ENCODE measurements around the gene MYO3B.

MYO3B gene

GRCh38 chr2:170517538-170517937 is 339.6 kb downstream of the MYO3B start:
- Histone ChIP-seq H3K36me3 (no peaks in the 10 kb centered on the region), H3K27me3 (ENCODE audit: insufficient read depth, low read depth, severe bottlenecking) (no peaks in the 10 kb centered on the region)

DNA sequence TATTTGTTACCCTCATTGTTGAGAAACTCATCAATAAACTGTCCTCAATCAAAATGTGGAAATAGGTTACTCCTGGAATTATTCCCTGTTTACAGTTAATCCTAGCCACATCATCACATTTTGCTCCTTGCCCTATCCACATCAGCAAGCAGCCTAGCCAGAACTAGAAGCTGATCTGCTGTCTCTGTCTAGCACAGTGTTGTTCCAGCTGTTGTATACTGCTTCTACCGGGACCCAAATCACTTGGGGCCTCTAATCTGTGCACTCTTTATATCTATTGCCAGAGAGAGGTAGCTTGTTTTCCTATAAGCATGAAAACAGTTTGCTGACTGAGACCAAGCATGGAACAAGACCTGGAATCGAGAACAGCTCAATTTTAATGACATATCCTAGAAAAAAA is 341.0 kb downstream of the MYO3B start:
- TF ChIP-seq CTCF (IDR thresholded peaks at IDR 0.05; ENCODE audit: low read depth, low read length) = no peak
- no peaks in the 10 kb centered on the region for H3K27me3 ChIP-seq (ENCODE audit: insufficient read depth, low read depth, severe bottlenecking)
- H3K9me3 ChIP-seq (ENCODE audit: severe bottlenecking) = no peaks in the 10 kb centered on the region
- H3K27ac ChIP-seq = no peak overlapping the region
- H3K36me3 ChIP-seq = no peaks in the 10 kb centered on the region
- no peak for DNase-seq
- no peak overlapping the region for H3K4me3 ChIP-seq (ENCODE audit: low read depth, low read length)

More at GRCh38 chr2:170517538-170517937, 339.6 kb downstream of the MYO3B start:
- Histone ChIP-seq H3K27ac (no peak overlapping the region), H3K4me3 (ENCODE audit: low read depth, low read length) (no peak overlapping the region), H3K9me3 (ENCODE audit: severe bottlenecking) (no peaks in the 10 kb centered on the region)
- TF ChIP-seq CTCF (IDR thresholded peaks at IDR 0.05; ENCODE audit: low read depth, low read length) = no peak
- DNase-seq = no peak

- DNase-seq = no peak
- H3K9me3 ChIP-seq (ENCODE audit: severe bottlenecking) = no peaks in the 10 kb centered on the region
- no peaks in the 10 kb centered on the region for H3K36me3 ChIP-seq
- TF ChIP-seq CTCF (IDR thresholded peaks at IDR 0.05; ENCODE audit: low read depth, low read length) = no peak
- no peaks in the 10 kb centered on the region for H3K27me3 ChIP-seq (ENCODE audit: insufficient read depth, low read depth, severe bottlenecking)
- H3K4me3 ChIP-seq (ENCODE audit: low read depth, low read length) = no peak overlapping the region
- H3K27ac ChIP-seq = no peak overlapping the region
Observed at GRCh38 chr2:170521299-170521698, 343.4 kb downstream of the MYO3B start.

DNA sequence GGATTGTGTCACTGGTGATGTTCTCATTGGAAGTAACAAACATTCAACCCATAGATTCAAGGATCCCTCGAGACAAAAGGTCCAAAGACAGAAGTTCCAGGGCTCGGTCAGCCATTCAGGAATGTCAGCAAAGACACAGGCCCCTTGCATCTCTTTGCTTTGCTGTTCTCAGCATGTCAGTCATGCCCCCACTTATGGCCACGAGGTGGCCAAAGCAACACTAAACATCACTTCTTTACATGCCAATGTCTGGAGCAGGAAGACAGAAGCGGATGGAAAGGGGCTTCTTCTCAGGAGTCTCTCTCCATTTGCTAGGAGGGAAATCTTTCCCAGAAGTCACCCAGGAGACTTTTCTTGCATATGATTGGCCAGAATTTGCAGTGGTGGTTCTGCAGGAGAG is 345.6 kb downstream of the MYO3B start:
- no peaks in the 10 kb centered on the region for H3K9me3 ChIP-seq (ENCODE audit: severe bottlenecking)
- H3K36me3 ChIP-seq = no peaks in the 10 kb centered on the region
- no peak for DNase-seq
- no peak overlapping the region for H3K4me3 ChIP-seq (ENCODE audit: low read depth, low read length)
- H3K27ac ChIP-seq = no peak overlapping the region
- TF ChIP-seq CTCF (IDR thresholded peaks at IDR 0.05; ENCODE audit: low read depth, low read length) = no peak
- no peaks in the 10 kb centered on the region for H3K27me3 ChIP-seq (ENCODE audit: insufficient read depth, low read depth, severe bottlenecking)

- Histone ChIP-seq H3K4me3 (ENCODE audit: low read depth, low read length) (no peak overlapping the region), H3K27ac (no peak overlapping the region), H3K9me3 (ENCODE audit: severe bottlenecking) (no peaks in the 10 kb centered on the region), H3K27me3 (ENCODE audit: insufficient read depth, low read depth, severe bottlenecking) (no peaks in the 10 kb centered on the region), H3K36me3 (no peaks in the 10 kb centered on the region)
- no peak for TF ChIP-seq CTCF (IDR thresholded peaks at IDR 0.05; ENCODE audit: low read depth, low read length)
- DNase-seq = no peak
Observed at GRCh38 chr2:170524828-170525565, 347.1 kb downstream of the MYO3B start.

GRCh38 chr2:170525566-170525900 is 347.6 kb downstream of the MYO3B start:
- no peak overlapping the region for H3K27ac ChIP-seq
- H3K9me3 ChIP-seq (ENCODE audit: severe bottlenecking) = no peaks in the 10 kb centered on the region
- no peak overlapping the region for H3K4me3 ChIP-seq (ENCODE audit: low read depth, low read length)
- TF ChIP-seq CTCF (IDR thresholded peaks at IDR 0.05; ENCODE audit: low read depth, low read length) = no peak
- H3K36me3 ChIP-seq = no peaks in the 10 kb centered on the region
- H3K27me3 ChIP-seq (ENCODE audit: insufficient read depth, low read depth, severe bottlenecking) = no peaks in the 10 kb centered on the region
- DNase-seq = no peak
